GM23338 (cell line): ENCODE data around the gene RAP1GAP. TPM values are rescaled to one million over a fixed set of nuclear protein-coding genes. Genes with fewer than 3 reads are reported as not detected.

Experiments
- ATAC-seq: fragments of 200-7000 bp; cut with Tn5 transposase; 3 replicates; pipeline ENCODE4 v1.9.1; 2020
- DNase-seq: peaks from one replicate; pipeline ENCODE4 v3.0.0-alpha.2; 2015; ENCODE audit warnings: low spot score
- H2AFZ ChIP-seq: fragments of 200-600 bp; sonication (generic); 2 replicates; pipeline ENCODE4 v1.8.0; 2016; ENCODE audit warnings: antibody characterized with exemption, mild to moderate bottlenecking, moderate library complexity
- H3F3A ChIP-seq: fragments of 200-600 bp; sonication (generic); replicated peaks from 2 replicates; pipeline ENCODE4 v1.8.0; 2017; ENCODE audit warnings: antibody characterized with exemption, mixed run types, low read depth
- H3K27ac ChIP-seq: fragments of 200-600 bp; sonication (generic); 2 replicates; pipeline ENCODE4 v1.6.1; 2016; ENCODE audit warnings: low read depth
- H3K27me3 ChIP-seq: fragments of 200-600 bp; sonication (generic); 2 replicates; pipeline ENCODE4 v1.8.0; 2016; ENCODE audit warnings: mild to moderate bottlenecking, mixed run types, moderate library complexity; ENCODE audit not compliant: insufficient read depth
- H3K36me3 ChIP-seq: fragments of 200-600 bp; sonication (generic); 2 replicates; pipeline ENCODE4 v1.8.0; 2016; ENCODE audit warnings: mild to moderate bottlenecking; ENCODE audit not compliant: insufficient read depth
- H3K4me1 ChIP-seq: fragments of 200-600 bp; sonication (generic); 2 replicates; pipeline ENCODE4 v1.8.0; 2016; ENCODE audit warnings: mild to moderate bottlenecking, moderate library complexity; ENCODE audit not compliant: insufficient read depth
- H3K4me2 ChIP-seq: fragments of 200-600 bp; sonication (generic); 2 replicates; pipeline ENCODE4 v1.7.1; 2017; ENCODE audit warnings: mixed run types
- H3K4me3 ChIP-seq: fragments of 200-600 bp; sonication (generic); 2 replicates; pipeline ENCODE4 v1.6.1; 2016; ENCODE audit warnings: mixed run types
- H3K79me2 ChIP-seq: fragments of 200-600 bp; sonication (generic); replicated peaks from 2 replicates; pipeline ENCODE4 v1.8.0; 2017; ENCODE audit warnings: mild to moderate bottlenecking; ENCODE audit not compliant: insufficient read depth
- H3K9me2 ChIP-seq: fragments of 200-600 bp; sonication (generic); 2 replicates; pipeline ENCODE4 v1.8.0; 2017; ENCODE audit not compliant: insufficient read depth
- H4K20me1 ChIP-seq: fragments of 200-600 bp; sonication (generic); replicated peaks from 2 replicates; pipeline ENCODE4 v1.8.0; 2017; ENCODE audit warnings: mild to moderate bottlenecking; ENCODE audit not compliant: insufficient read depth
- H3K27ac Mint-ChIP-seq: 2 replicates; pipeline ENCODE4 v1.8.0; 2020; ENCODE audit warnings: inconsistent platforms, mild to moderate bottlenecking, moderate library complexity, mixed read lengths
- H3K27me3 Mint-ChIP-seq: 3 replicates; pipeline ENCODE4 v1.8.0; 2022; ENCODE audit warnings: low read depth, mild to moderate bottlenecking, moderate library complexity, mixed read lengths, inconsistent platforms; ENCODE audit not compliant: insufficient read depth, poor library complexity
- H3K36me3 Mint-ChIP-seq: 3 replicates; pipeline ENCODE4 v1.8.0; 2021; ENCODE audit warnings: low read depth, mild to moderate bottlenecking, inconsistent platforms, moderate library complexity, mixed read lengths
- H3K4me1 Mint-ChIP-seq: 3 replicates; pipeline ENCODE4 v1.8.0; 2020; ENCODE audit warnings: mild to moderate bottlenecking, inconsistent platforms, mixed read lengths
- H3K4me3 Mint-ChIP-seq: 3 replicates; pipeline ENCODE4 v1.8.0; 2021; ENCODE audit warnings: moderate library complexity, mild to moderate bottlenecking, inconsistent platforms, mixed read lengths
- H3K9me3 Mint-ChIP-seq: 3 replicates; pipeline ENCODE4 v1.8.0; 2020; ENCODE audit warnings: moderate library complexity, mild to moderate bottlenecking, inconsistent platforms, mixed read lengths
- CTCF ChIP-seq, 2 experiments: fragments of 200-600 bp in 1 of 2; sonication (generic) in 1 of 2; conservative IDR thresholded peaks; 2 replicates each; pipeline versions ENCODE4 v1.5.1 to v1.6.1; 2016 to 2017; ENCODE audit warnings: antibody characterized with exemption in 2 of 2, low read depth in 2 of 2, mild to moderate bottlenecking in 2 of 2, moderate library complexity in 1 of 2
- ETS1 ChIP-seq: IDR thresholded peaks from 2 replicates; pipeline ENCODE4 v1.6.1; 2016; ENCODE audit warnings: antibody characterized with exemption
- EZH2 ChIP-seq: fragments of 200-600 bp; sonication (generic); IDR thresholded peaks from one replicate; pipeline ENCODE4 v1.8.0; 2017; ENCODE audit warnings: antibody characterized with exemption, mild to moderate bottlenecking, low read depth; ENCODE audit not compliant: unreplicated experiment
- EZH2phosphoT487 ChIP-seq: fragments of 200-600 bp; sonication (generic); IDR thresholded peaks from one replicate; pipeline ENCODE4 v1.8.1; 2018; ENCODE audit warnings: antibody characterized with exemption; ENCODE audit not compliant: unreplicated experiment
- JUNB ChIP-seq: IDR thresholded peaks from one replicate; pipeline ENCODE4 v1.6.1; 2016; ENCODE audit warnings: antibody characterized with exemption; ENCODE audit not compliant: unreplicated experiment
- NANOG ChIP-seq: IDR thresholded peaks from 2 replicates; pipeline ENCODE4 v1.6.1; 2016; ENCODE audit warnings: antibody characterized with exemption, borderline replicate concordance
- POLR2AphosphoS5 ChIP-seq: IDR thresholded peaks from 2 replicates; pipeline ENCODE4 v1.6.1; 2016; ENCODE audit warnings: antibody characterized with exemption, low read depth
- STAT1 ChIP-seq: IDR thresholded peaks from one replicate; pipeline ENCODE4 v1.6.1; 2016; ENCODE audit warnings: antibody characterized with exemption; ENCODE audit not compliant: unreplicated experiment
- ZNF114 ChIP-seq: fragments of 250-450 bp; sonication (Bioruptor Pico); IDR thresholded peaks from 2 replicates; pipeline ENCODE4 v1.5.0; 2020; ENCODE audit warnings: mild to moderate bottlenecking, moderate library complexity
- ZNF331 ChIP-seq: fragments of 250-450 bp; sonication (Bioruptor Pico); IDR thresholded peaks from 2 replicates; pipeline ENCODE4 v1.5.0; 2020; ENCODE audit warnings: low read depth, mild to moderate bottlenecking, moderate library complexity
- polyA plus RNA-seq: library from polyadenylated mRNA; unstranded; fragments of >200 nt; fragmentation: Nextera tagmentation; extraction: Ambion mirVana; gene quantifications from 2 replicates; pipeline ENCODE4 v1.2.1, GENCODE V29; 2016
- total RNA-seq: library from RNA; depleted of rRNA; stranded (reverse); fragments of >200 nt; shearing (Covaris generic); gene quantifications from 2 replicates; pipeline ENCODE4 v1.2.3, GENCODE V29; 2014
- TF ChIP-seq, protein P1 (sequence below): IDR thresholded peaks from one replicate; pipeline ENCODE4 v1.6.1; 2018; ENCODE audit warnings: antibody characterized with exemption; ENCODE audit not compliant: unreplicated experiment

Gene RAP1GAP
- total and polyA plus RNA-seq, 2 experiments from 2014 or later: 4.3 to 6.6 TPM

DNA sequence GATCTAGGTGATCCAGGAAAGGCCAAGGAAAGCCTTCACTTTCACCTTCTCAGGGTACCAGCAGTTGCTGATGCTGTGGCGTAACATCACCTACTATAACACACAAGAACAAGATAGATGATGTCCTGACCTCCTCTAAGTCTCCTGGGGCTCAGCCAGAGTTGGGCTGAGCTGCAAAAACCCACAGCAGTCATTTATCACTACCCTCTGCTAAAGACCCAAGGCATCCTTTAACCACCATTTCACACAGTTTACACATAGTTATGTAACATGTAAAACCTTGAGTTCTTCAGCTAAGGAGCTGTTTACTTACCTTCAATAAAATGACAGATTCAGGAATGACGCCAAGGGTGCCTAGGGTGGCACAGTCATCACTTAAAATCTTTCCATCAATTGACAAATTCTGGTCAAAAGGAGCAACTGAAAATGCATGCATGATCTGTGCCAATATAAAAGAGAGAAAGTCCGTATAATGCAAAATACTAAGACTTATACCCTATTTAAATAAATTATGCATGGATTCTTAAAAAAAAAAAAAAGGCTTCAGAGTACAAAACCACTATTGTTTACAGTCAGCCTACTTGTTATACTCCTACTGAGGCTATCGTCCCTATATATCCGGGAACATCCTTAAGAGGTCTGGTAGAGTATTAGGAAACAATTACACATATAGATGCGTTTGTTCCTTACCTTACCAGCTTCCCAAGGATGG is 20.7 kb upstream of the RAP1GAP start (continued):
- TF ChIP-seq CTCF (conservative IDR thresholded peaks at IDR 0.05; ENCODE audit: low read depth in 2 of 2) (no peak), EZH2 (no peak), ZNF114 (no peak), ZNF331 (CRISPR knock-in tag) (no peak), POLR2AphosphoS5 (no peak), ETS1 (no peak), EZH2phosphoT487 (no peak)
- TF ChIP-seq, protein P1, sequence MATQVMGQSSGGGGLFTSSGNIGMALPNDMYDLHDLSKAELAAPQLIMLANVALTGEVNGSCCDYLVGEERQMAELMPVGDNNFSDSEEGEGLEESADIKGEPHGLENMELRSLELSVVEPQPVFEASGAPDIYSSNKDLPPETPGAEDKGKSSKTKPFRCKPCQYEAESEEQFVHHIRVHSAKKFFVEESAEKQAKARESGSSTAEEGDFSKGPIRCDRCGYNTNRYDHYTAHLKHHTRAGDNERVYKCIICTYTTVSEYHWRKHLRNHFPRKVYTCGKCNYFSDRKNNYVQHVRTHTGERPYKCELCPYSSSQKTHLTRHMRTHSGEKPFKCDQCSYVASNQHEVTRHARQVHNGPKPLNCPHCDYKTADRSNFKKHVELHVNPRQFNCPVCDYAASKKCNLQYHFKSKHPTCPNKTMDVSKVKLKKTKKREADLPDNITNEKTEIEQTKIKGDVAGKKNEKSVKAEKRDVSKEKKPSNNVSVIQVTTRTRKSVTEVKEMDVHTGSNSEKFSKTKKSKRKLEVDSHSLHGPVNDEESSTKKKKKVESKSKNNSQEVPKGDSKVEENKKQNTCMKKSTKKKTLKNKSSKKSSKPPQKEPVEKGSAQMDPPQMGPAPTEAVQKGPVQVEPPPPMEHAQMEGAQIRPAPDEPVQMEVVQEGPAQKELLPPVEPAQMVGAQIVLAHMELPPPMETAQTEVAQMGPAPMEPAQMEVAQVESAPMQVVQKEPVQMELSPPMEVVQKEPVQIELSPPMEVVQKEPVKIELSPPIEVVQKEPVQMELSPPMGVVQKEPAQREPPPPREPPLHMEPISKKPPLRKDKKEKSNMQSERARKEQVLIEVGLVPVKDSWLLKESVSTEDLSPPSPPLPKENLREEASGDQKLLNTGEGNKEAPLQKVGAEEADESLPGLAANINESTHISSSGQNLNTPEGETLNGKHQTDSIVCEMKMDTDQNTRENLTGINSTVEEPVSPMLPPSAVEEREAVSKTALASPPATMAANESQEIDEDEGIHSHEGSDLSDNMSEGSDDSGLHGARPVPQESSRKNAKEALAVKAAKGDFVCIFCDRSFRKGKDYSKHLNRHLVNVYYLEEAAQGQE: no peak

- no peak overlapping the region for H3K4me3 ChIP-seq
- peaks cover 2% of the 10 kb centered on the region for H3K27me3 Mint-ChIP-seq
- H4K20me1 ChIP-seq: peaks cover 7% of the 10 kb centered on the region; the same call in 1 of the 2 replicates
- no peaks in the 10 kb centered on the region for H3F3A ChIP-seq
- H3K36me3 ChIP-seq: peaks cover 31% of the 10 kb centered on the region
- H3K4me1 ChIP-seq: no peaks in the 10 kb centered on the region
- H3K27me3 ChIP-seq: no peaks in the 10 kb centered on the region
- no peak overlapping the region for H3K4me2 ChIP-seq
- H3K9me2 ChIP-seq: no peaks in the 10 kb centered on the region
- no peaks in the 10 kb centered on the region for H3K79me2 ChIP-seq
- ATAC-seq: peak; percentile 41
- H3K27ac Mint-ChIP-seq: no peak overlapping the region
- H3K36me3 Mint-ChIP-seq: peaks cover 62% of the 10 kb centered on the region
- H3K4me3 Mint-ChIP-seq: no peak overlapping the region
- H3K27ac ChIP-seq: no peak overlapping the region
- H3K4me1 Mint-ChIP-seq: peaks cover 4% of the 10 kb centered on the region
- no peak overlapping the region for H2AFZ ChIP-seq
- DNase-seq: no peak
- no peaks in the 10 kb centered on the region for H3K9me3 Mint-ChIP-seq
- TF ChIP-seq JUNB (no peak), POLR2AphosphoS5 (no peak), STAT1 (no peak), NANOG (no peak), ZNF114 (no peak), EZH2phosphoT487 (no peak)
- TF ChIP-seq, protein P1: no peak
These were observed 17.9 kb upstream of the RAP1GAP start for GRCh38 chr1:21687081-21687529.
